ENCODE measurements around the gene TBCD.

Gene TBCD

GRCh38 chr17:82832411-82832810 is 80.5 kb downstream of the TBCD start:
- DNase-seq (ENCODE audit: low read depth) = no peak

DNA sequence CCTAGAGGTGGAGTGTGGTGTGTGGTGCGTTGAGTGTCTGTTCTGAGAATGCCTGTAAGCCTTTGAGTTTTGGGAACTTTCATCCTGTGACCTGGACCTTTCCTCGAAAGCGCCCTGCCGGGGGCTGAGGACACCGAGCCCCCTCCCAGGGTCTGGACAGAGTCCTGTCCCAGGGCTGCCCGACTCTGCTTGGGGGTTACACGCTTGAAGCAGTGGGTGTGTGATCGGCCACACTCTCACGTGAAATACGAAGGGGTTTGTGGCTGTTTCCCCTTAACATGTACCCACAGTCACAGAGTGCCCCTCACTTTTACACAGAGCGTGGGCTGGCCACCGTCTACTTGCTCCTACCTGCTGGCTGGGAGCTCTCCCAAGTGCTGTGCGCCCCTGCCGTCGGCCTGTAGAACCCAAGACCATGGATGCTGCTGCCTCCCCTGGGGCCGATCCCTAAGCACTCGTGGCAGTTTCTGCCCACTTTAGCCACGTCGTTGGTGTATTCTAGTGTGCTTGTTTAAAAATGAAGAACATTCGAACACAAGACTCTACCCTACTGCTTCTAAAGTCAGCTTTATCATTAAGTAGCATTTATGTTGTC is 81.1 kb downstream of the TBCD start:
- DNase-seq (ENCODE audit: low read depth) = no peak

DNA sequence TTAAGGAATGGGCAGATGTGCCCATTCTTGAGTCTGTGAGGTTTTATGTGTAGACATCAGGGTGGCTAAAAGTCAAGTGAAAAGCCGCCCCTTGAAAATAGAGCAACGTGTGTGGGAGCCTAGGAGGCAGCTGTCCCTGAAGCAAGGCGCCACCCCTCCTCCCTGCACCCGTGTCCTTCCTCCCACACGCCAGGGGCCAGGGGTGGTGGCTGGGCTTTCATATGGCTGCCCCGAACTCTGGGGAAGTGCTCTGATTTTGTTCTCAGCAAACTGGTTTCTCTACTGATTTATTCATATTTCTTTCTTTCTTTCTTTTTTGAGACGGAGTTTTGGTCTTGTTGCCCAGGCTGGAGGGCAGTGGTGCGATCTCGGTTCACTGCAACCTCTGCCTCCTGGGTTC is 83.3 kb downstream of the TBCD start:
- no peak for DNase-seq (ENCODE audit: low read depth)

DNA sequence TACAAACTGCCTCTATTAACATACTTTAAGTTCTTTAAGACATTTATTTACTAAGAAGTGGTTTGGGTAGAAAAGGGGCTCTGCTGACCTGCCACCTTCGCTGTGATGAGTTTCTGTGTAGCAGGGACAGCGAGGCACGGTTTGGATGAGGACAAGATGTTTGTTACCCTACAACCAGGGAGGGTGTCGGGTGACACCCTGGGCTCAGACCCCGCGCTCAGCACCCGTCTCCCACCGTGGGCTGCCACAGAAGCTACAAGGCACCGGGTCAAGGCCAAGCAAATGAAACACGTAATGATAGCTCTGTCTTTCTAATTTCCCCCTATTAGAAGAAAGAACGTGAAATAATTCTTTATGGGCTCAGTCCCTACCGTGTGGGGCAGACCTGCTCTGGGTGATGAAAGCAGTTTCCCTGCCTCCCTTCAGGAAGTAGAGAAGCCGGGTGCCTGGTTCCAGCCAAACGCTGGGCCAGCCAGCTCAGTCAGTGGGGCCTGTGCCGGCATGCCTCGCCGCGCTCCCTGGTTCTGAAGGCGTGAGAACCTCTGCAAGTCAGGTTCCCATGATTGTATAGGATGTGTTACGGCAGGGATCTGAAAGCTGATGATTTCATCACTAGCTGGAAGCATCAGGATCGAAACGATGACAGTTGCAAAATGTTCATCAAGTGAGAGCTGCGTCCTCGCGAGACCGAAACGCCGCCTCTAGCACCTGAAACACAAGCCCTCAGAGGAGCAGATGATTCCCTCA is 84.1 kb downstream of the TBCD start:
- DNase-seq (ENCODE audit: low read depth) = no peak

GRCh38 chr17:82836823-82837357 is 85.0 kb downstream of the TBCD start:
- DNase-seq (ENCODE audit: low read depth) = no peak

DNA sequence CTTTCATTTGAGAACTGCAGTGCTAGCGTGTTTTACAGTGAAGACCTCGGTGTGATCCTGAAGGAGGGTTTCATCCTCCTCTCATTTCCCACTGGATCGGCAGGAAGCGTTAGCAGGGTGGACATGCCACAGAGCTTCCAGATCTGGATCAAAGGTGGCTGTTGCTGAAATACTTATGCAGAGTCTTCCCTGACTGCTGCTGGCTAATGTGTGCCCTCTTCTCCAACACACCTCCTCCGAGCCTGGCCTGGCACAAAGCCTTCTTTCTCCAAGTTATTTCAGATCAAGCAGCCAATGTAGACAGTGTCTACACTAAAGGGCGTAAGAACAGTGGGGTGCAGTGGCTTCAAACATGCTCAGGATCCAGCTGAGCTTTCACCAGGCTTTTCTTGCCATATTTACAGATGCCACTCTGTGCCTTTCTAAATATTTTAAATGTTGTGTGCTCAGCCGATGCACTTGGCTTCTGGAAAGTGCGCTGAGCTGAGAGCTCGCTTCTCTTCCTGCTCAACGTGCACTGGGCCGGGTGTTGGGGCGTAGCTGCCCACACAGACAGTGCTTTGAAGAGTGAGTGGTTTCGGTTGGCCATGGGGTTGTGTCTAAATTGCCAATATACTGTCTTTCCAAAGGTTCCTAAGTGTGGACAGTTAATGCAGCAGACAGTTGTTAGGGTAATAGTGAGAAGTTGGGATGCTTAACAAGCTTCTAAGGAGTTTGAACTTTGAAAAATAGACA is 85.9 kb downstream of the TBCD start:
- DNase-seq (ENCODE audit: low read depth) = no peak

- DNase-seq (ENCODE audit: low read depth) = no peak
These were observed 86.7 kb downstream of the TBCD start for GRCh38 chr17:82838386-82839063.

DNA sequence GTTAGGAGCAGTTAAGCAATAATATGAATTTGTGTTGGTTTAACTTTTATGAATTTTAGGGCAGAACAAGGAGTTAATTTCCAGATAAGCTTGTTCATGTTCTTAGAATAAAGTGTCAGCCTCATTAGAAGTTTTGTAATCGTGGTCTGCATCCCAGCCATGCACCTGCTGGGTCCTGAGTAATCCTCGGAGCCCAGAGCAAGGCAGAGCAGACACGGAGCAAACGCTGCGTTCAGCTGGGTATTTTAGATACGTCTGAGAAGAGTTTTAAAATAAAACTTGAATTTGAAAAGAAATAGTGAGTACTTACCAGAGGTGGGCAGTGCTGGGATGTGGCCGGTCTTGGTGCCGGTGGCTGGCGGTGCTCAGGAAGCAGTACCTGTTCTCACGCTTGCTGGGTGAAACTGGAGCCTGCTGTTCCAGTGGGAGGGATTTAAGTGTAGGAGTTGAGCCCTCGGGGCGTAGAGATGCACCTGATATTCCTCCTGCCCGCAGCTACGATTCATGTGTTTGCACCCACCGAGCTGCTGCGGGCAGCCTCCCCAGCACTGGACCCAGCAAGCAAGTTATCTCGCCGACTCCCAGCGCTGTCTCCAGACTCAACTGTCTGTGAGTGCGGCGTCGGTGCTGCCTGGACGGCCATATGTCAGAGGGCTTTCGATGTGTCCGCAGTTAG is 87.9 kb downstream of the TBCD start, which contains the start of gene ZNF750:
Gene ZNF750, minus strand, starts transcription at position 406 of the 676 bp plus-strand sequence. CDS start 7,568 bp downstream, outside the sequence.
- no peak for DNase-seq (ENCODE audit: low read depth)

GRCh38 chr17:82840431-82840831 is 88.6 kb downstream of the TBCD start:
- DNase-seq (ENCODE audit: low read depth) = no peak

GRCh38 chr17:82841921-82842596 is 90.2 kb downstream of the TBCD start:
- no peak for DNase-seq (ENCODE audit: low read depth)

GRCh38 chr17:82843904-82844680 is 92.2 kb downstream of the TBCD start:
- DNase-seq (ENCODE audit: low read depth) = no peak

DNA sequence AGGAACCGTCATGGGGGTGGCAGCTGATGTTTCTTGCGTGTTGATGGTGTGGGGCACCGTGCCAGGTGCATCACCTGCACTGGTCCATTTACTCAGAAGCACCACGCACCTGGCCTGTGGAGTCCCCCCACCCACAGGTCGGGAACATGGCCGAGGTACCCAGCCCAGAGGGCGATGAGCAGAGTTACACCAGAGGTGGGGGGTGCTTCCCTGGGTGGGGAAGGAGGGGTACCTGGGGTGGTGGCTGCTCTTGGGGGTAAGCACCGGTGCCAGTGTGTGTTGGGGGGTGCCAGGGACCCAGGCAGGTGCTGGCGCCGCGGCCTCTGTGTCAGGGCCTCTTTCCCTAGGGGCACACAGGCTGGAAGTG is 92.9 kb downstream of the TBCD start:
- no peak for DNase-seq (ENCODE audit: low read depth)

DNA sequence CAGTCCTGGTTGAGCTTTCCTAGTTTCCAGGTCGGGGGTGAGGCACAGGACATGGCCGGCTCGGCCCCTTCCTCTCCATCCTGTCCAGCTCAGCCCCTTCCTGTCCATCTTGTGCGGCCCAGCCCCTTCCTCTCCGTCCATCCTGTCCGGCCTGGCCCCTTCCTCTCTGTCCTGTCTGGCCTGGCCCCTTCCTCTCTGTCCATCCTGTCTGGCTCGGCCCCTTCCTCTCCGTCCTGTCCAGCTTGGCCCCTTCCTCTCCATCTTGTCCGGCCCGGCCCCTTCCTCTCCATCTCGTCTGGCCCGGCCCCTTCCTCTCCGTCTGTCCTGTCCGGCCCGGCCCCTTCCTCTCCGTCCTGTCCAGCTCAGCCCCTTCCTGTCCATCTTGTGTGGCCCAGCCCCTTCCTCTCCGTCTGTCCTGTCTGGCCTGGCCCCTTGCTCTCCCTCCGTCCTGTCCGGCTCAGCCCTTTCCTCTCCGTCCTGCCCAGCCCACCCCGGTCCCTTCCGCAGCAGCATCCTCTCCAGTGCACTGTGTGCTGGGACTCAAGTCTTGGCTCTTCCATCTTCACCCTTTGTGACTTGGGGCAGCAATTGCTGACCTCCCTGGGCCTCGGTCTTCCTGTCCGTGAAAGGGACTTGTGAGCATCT is 93.4 kb downstream of the TBCD start:
- DNase-seq (ENCODE audit: low read depth) = no peak

DNA sequence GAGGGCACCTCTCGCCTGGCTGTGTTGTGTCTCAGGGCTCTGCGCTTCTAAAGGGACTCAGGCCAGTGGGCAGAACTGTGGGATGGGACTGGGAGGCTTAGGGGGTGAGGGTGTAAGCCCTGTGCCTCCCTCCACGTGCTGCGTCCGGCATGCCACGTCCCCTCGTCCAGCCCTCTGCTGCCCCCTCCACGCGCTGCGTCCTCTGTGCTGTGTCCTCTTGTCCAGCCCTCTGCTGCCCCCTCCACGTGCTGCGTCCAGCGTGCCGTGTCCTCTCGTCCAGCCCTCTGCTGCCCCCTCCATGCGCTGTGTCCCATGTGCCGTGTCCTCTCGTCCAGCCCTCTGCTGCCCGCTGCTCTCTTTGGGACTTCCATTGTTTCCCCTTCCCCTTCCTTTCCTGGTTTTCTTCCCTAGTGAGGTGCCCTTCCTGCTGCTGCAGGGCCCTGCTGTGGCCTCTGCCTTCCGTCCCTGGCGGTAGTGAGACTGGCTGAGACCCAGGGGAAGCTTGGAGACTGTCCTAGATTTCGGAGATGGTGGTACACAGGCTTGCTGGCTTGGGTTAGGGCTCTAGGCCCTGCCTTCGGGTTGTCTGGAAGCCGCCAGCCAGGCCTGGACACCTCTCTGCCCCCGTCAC is 94.3 kb downstream of the TBCD start:
- no peak for DNase-seq (ENCODE audit: low read depth)

- no peak for DNase-seq (ENCODE audit: low read depth)
These were observed 96.2 kb downstream of the TBCD start for GRCh38 chr17:82848022-82848592.

DNA sequence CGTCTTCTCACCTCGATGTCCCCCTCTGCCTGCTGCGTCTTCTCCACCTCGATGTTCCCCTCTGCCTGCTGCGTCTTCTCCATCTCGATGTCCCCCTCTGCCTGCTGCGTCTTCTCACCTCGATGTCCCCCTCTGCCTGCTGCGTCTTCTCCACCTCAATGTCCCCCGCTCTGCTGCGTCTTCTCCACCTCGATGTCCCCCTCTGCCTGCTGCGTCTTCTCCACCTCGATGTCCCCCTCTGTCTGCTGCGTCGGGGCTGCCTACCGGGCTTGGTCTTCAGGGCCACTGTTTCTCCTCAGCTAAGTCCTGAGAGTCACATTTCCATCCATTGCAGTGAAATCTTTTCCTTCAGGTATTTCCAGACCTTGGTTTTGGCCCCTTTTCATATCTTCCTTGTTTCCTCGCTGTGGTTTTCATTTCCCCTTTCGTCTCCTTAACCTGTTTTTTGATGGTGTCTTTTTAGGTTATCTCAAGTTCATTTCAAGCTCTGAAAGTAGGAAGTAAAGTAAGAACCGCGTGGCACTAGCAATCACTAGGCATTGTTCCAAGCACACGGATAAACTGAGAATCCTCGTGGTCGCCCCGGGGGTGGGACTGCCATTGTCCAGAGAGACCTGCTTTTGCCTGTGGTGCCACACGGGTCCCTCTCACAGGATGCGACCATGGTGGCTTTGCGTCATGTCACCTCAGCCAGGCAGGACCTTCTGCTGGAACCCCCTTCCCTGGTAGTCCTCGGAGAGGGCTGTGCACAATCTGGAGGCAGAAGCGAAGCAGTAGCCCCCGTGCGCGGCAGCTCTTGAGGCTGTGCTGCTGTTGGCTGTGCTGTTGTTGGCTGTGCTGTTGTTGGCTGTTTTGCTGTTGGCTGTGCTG is 97.4 kb downstream of the TBCD start:
- DNase-seq (ENCODE audit: low read depth) = no peak

DNA sequence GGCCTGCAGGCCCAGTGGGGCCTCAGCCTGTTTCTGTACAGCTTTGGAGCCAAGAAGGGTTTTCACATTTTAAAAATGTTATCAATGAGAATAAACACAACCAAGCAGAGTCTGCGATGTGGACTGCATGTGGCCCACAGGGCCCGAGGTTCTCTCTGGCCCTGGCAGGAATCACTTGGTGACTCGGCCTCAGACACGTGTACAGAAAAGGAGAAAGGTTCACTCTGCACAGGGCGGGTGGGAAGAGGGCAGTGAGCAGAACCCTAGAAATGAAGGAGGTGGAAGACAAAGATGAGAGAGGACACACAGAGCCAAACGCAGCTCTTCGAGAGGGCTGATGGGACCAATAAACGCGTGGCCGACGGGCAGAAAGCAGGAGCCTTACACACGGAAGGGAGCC is 99.5 kb downstream of the TBCD start:
- DNase-seq (ENCODE audit: low read depth) = no peak

DNA sequence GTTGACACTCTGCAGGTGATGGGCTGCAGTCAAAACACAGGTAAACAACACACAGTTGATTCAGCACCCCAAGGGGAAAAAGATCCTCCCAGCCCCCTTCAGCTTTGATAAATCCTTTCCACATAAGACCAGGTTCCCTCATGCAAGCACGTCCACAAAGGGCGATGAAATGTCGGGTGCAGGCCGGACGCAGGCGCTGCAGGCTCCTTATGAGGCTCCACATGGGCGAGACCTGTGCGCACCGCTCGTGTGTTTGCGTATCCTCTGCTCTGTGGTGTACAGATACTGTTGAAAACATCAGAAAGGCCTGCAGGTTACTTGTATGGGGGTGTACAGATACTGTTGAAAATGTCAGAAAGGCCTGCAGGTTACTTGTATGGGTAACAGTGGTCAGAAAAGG is 102.4 kb downstream of the TBCD start:
- DNase-seq (ENCODE audit: low read depth) = no peak

All from stimulated activated CD8-positive, alpha-beta memory T cell treated with anti-CD3 and anti-CD28 coated beads, Interleukin-15, amount 100 ng/mL, for 1 hour (primary cell).